Stimulated activated CD8-positive, alpha-beta memory T cell treated with anti-CD3 and anti-CD28 coated beads, Interleukin-15, amount 100 ng/mL, for 4 hours (primary cell): Measurements from ENCODE around the gene NABP1.
A peak's percentile ranks its signal among the peaks of the same experiment; 100 is the strongest.

ENCODE experiments used
- DNase-seq, 2 donors: peaks; one replicate each; pipeline ENCODE4 v3.0.0-alpha.2; 2020; ENCODE audit warnings: low read depth in 2 of 2

Gene NABP1

DNA sequence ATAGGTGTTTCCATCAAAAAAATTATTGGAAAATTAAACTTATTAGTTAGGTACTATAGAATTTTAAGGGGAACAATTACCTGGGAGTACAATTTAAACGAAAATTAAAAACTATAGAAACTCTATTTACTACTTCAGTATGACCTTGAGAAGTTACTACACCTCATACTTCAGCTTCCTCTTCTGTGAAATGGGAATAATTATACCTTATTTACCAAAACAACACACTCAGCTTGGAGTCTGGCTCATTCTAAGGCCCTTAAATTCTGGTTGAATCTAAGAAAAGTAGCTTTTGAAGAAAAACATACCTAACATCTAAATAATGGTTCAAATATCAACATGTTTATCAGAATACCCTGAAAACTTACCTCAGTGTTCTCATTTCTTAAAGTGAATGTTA lies 2.7 kb downstream of the NABP1 start:
- DNase-seq: no peak

DNA sequence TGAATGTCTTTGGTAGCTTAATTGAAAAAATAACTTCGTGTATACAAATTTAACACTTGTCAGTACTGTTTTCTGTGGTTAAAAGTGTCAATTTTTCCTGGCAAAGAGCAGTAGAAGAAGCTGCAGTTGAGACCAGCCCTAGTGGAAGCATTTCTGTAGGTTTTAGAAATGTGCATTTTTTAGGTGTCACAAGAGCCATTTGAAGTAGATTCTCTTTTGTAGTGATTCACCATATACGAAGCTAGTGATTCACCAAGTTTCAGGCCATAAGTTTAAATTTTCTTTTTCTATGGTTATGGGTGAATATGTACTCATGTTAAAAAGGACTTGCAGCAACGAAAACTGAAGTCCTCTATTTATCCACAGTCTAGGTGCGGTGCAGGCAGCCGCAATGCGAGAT lies 4.2 kb downstream of the NABP1 start:
- no peak for DNase-seq

DNA sequence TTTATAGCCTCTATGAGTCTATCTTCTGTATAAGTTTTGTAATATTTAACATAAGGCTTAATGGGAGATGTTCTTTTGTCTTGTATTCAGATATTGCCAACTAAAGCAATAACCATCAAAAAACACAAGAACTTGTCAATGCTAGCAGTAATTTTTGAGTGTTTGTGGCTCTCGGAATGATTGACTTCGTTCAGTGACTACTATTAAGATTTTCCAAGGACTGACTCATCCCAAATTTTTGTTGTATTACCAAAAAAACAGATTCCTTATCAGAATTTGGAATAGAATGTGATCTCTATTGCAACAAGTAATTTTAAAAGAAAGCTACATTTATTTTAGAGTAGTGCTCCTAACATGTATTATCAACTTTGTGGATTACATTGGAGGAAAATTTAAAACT lies 8.1 kb downstream of the NABP1 start:
- DNase-seq: no peak

DNA sequence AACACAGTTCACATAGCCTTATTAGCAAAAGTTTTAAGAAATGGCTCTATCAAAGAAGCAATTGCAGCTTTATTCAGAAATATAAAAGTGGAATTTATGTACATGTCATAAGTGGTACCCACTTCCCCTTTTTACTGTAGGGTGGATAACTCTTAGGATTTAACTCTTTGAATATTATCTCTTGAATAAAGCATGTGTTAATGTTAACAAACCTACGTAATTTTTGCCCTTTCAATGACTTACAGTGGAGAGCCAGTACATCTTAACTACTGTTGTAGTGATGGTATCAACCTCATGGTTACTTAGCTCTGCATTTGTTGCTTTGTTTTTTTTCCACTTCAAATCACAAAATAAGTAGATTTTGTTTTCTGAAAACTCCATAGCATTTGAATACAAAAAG lies 8.8 kb downstream of the NABP1 start:
- DNase-seq: no peak

DNA sequence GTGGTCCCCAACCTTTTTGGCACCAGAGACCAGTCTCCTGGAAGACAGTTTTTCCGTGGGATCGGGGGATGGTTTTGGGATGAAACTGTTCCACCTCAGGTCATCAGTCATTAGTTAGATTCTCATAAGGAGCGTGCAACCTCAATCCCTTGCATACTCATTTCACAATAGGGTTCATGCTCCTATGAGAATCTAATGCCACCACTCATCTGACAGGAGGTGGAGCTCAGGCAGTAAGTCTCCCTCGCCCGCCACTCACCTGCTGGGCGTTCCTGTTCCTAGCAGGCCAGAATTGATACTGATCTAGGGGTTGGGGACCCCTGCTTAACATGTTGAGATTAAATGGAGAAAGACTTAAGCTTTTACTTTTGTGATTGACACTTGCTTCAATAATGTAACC lies 9.9 kb downstream of the NABP1 start:
- DNase-seq: no peak

DNA sequence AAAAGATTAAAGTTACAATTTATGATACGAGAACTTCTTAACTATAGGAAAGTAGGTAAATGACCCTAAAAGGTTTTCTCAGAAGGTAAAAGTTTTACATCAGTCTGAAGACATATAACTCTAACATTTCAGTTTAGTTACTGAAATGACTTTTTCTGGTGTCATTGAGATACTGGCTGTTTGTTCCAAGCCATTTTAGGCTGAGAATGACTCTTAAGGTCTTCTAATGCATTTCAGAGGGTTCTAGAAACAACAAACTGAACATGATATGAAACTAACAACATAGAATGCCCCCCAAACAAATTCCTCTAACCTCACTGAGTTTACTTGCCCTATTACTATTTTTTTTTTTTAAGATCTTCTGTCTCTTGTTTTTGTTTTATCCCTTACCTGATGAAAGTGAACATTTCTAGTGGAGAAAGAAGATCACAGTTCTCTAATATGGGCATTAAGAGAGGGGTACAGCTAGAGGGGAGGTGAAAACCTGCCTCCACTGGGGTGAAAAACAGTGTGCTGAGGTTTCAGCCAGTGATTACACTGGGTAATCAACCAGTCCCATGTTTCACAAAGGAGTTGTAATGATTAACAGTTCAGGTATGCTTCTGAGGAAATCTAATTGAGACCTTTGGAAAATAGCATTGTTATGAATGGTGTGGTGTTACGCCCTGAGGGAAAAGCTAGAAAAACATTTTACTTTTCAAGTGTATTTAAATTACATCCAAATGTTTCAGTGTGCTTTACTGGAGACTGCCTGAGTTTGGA lies 11.2 kb downstream of the NABP1 start:
- no peak for DNase-seq

DNA sequence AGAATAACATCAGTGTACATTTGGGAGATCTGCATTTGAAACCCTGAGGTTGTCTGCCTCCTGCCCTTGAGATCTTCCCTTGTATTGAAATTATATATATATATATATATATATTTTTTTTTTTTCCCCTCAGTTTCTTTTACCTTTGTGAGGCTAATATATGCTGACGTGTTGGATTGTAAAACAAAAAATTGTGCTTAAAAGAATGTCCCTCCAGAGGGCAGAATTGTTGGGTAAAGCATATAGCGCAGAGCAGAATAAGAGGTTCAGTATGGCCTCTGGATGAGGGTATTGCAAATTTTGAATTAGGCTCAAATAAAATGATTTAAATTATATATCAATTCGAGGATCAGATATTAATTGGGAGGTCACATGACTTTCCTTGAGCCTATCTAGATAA lies 12.4 kb downstream of the NABP1 start:
- DNase-seq: no peak

DNA sequence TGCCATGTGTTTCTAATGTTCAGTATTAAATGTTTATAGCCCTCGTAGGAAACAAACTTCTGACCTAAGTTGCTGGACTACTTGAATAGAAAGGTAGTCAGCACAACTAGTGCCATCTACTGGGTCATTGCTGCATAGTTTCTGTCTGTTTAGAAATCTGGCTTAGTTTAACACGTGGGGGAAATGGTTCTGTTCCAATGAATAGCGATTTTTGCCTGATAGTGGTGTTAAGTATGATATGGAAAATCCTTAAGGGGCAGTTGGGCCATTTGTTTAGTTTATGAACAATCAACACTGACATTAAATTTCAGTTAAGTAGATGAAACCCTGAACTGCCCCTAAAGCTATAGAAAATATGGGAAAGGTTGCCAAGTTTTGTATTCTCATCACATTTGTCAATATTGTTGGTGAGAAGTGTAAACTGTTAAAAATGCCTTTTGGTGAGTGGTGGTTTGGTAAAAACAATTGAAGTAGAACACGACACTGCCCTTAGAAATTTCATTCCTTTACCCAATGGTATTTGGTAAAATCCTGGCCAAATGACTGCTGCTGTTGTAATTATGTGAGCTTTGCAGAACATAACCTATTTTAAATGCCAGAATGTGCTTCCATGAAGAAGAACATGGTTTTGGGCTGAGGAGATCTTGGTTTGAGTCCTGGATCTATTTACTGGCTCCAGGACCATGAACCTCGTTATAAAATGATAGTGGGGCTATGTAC lies 13.2 kb downstream of the NABP1 start:
- peak in 1 of 2 donors; percentile 25 for DNase-seq

DNA sequence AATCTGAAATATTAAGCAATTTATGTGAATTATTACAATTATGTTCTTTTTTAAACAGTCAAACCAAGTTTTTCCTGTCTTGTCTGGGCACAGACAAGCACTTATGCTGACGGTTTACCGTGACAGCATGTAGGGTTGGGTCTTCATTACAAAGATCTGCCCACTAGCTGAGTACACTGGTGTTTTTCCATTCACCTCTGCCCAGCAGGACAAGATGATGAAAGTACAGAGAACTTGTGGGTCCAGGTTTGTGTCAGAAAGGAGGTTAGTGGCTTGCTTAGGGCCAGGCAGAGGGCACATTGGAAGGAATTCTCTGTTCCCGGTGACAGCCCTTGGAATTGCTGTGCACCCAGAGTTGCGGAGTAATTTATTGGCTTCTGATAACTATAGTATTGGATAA lies 14.0 kb downstream of the NABP1 start:
- DNase-seq: no peak

DNA sequence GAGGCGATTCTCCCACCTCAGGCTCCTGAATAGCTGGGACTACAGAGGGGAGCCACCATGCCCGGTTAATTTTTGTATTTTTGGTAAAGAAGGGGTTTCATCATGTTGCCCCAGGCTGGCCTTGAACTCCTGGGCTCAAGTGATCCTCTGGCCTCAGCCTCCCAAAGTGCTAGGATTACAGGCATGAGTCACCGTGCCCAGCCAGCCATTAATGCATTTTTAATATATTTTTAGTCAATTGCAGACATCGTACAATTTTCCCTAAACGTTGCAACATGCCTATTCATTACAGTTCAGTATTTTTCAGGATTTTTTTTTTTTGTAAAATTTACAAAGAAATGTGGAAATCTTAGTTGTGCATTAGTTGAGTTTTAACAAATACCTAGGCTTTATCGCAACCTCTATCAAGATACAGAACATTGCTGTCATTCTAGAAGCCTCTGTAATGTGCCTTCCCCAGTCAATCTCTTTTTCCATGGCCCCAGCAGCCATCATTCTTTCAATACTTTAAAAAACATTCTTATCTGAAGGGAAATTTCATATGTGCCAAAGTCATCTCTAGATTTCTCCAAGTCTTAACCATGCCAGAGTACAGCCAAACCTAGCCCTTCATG lies 14.7 kb downstream of the NABP1 start:
- DNase-seq: no peak

DNA sequence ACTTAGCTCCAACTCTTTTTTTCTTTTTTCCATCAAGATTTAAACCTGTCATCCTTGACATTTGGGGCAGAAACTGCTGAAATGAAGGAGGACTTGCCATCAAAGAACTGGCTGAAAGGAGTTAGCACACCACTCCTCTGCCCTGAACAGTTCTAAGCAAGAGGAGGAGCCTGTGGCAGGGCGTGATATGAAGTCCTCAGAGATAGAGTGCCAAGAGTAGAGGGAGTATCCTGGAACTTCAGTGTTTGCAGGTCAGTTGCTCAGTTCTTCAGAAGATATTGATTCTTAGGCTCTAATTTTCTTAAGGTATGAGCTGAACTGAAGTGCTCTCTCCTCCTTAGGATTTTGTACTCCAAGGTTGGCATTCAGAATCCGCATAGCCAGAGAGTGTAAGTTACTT lies 15.2 kb downstream of the NABP1 start:
- no peak for DNase-seq

DNA sequence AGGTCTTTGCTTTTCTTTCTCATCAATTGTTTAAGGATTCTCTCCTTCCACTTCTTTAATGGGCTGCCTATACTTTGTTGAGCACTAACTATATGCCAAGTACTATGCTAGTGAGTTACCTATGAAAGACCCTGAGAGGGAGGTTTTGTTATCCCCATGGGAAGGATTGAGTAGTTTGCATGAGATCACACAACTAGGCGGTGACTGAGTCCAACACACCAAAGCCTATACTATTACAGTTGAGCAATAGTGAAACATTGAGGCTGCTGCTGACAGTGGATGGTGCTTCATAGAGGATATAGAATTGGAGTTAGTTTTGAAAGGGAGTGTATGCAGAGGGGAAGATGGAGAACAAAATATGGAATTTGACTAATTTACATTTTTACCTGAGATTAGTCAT lies 15.8 kb downstream of the NABP1 start:
- DNase-seq: no peak

DNA sequence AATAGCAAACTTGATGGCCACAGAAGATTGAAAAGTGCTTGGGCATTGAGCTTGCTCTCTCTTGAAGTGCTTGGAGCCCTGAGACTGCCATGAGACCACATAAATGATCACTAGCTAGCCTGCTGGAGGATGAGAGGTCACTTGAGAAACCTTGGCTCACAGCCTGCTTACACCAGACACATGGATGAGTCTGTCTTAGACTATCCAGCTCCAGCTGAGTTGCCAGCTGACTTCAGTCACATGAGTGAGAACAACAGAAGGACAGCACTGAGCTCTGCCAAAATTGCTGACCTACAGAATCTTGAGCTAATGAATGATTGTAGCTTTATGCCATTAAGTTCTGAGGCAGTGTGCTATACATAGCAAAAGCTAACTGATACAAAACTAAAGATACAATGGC lies 18.1 kb downstream of the NABP1 start:
- no peak for DNase-seq

DNA sequence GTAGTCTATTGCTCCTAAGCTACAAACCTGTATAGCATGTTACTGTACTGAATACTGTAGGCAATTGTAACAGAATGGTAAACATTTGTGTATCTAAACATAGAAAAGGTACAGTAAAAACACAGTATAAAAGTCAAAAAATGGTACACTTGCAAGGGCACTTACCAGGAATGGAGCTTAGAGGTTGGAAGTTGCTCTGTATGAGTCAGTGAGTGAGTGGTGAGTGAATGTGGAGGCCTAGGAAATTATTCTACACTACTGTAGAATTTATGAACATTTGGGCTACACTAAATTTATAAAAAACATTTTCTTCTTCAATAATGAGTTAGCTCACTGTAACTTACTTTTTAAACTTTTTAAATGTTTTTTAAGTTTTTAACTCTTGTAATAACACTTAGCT lies 19.0 kb downstream of the NABP1 start:
- DNase-seq: no peak

DNA sequence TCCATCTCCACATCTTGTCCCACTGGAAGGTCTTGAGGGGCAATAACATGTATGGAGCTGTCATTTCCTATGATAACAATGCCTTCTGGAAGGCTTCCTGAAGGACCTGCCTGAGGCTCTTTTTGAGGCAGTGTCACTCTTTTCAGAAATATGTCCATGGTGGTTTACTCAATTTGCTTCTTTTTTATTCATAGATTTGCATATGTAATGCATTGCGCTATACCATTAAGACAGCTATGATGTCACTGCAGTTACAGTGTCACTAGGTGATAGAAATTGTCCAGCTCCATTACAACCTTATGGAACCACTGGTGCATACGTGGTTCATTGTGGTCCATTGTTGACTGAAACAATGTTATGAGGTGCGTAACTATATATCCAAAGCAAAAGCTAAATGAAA lies 19.9 kb downstream of the NABP1 start:
- no peak for DNase-seq

DNA sequence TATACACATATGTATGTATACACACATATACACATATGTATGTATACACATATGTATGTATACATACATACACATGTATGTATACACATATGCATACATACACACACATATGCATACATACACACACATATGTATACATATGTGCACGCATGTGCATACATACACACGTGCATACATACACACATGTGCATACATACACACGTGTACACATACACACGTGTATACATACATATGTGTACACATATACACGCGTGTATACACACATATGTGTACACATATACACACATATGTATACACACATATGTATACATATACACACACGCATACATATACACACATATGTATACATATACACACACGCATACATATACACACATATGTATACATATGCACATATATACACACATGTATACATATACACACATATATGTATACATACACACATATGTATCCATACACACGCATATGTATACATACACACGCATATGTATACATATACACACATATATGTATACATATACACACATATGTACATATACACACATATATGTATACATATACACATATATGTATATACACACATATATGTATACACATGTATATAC lies 21.5 kb downstream of the NABP1 start:
- DNase-seq: no peak

DNA sequence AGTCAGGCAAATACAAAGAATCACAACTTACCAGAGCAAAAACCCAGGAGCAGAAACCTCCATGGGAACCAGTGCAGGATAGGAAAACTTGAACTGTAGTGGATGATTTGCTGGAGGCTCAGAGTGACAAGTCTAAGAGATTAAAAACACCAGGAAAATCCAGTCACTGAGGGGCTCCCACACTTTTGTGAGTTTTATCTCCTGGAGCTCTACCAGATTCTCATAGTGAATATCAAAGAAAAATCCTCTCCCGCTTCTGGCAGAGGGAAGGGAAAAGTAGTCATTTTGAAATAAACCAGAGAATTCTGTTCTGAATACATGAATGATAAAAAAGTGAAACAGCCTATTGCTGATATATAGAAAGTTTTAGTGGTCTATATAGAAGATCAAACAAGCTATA lies 23.1 kb downstream of the NABP1 start:
- DNase-seq: no peak

DNA sequence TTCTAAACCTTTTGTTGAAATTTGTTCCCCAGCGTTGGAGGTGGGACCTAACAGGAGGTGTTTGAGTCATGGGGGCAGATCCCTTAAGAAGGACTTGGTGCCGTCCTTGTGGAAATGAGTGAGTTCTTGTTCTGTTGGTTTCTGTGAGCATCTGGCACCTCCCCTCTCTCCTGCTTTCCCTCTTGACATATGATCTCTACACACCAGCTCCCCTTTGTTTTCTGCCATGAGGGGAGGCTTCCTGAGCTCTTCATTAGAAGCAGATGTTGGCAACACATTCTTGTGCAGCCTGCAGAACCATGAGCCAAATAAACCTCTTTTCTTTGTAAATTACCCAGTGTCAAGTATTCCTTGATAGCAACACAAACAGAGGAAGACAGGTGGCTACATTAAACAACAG lies 23.8 kb downstream of the NABP1 start:
- no peak for DNase-seq

DNA sequence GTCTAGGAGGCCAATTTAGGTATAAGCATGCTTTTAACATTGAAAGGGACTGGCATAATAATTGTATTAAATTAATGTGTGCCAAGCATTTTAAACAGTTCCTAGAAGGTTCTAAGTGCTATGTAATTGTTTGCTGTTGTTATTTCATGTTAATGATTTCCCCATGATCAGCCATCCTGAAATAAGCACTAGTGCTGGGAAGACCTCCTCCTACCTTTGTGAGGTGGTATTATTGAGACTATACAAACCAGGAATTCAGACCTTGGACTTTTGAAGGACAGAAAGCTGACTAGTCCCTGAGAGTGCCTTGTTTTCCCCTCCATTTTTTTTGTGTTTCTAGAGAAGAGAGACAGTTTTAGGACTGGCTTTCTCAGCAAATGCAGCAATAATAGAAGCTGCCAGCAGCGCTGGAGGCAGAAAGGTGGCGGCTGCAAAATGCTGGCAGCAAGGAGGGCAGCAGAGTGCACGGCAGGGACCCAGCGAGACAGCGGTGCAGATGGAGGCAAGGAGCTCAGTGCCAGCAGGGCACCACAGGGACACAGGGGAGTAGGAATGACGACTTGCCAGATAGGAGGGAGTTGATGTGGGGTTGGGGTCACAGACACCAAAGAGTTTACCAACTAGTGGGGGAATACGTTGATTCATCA lies 25.3 kb downstream of the NABP1 start:
- DNase-seq: no peak

DNA sequence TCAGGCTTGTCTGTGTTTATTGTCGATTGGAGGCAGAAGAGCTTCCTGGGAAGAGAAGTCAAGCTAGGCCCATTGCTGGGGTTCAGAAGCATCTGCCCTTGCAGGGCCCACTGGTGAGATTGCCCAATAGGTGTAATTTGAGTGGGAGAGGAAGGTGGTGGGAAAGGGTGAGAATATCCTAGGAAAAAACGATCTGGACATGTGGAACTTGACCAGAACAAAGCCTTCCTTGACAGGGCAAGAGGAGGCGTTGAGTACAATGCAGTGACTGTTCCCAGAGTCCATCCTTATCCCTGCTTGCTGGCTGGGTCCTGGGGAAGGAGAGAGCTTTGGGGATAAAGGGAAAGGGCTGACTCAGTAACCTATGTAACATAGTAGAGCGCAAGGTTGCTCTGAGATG lies 27.1 kb downstream of the NABP1 start:
- DNase-seq: no peak

DNA sequence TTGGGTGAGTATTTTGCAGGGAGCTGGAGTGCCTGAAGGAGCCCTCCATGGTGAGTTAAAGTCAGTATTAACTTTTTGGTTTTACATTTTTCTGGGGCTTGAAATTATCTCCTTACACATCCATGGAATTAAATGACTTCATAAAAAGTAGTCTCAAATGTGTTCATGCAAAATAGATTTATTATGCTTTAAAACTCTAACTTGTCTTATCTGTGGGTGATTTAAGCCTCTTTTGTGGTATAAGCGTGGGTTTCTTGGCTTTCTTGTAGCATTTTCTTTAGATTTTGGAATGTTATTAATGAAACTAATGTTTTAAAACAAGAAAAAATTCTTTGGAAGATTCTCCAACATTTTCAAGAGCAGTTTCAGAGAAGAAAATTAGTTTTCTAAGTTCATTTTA lies 27.8 kb downstream of the NABP1 start:
- no peak for DNase-seq

DNA sequence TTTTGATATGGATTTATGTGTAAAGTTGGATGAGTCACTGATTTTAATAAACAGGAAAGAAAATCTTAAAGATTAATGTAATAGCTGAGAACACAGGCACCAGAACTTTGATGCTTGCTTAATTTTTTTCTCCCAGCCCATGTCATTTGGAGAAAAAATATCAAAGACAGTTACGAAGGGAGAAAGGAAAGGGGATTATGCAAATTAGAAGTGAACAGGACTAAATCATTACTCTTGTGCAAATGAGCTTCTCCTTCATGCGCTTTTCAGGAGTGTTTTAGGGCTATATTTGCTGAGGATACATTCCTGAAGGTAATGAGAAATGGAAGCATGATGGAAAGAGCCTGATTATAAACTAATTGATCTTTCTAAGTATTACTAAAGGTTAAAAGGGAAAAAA lies 28.9 kb downstream of the NABP1 start:
- no peak for DNase-seq
